Measurements from ENCODE around the gene EFCAB12.
A peak's percentile ranks its signal among the peaks of the same experiment; 100 is the strongest.
"Not testable (repeated sequence)": the region's sequence is repeated elsewhere in the genome, so short reads cannot be mapped to it uniquely, and the experiment has no call there.

EFCAB12 gene

GRCh38 chr3:129418041-129418973 lies 10.1 kb downstream of the EFCAB12 start:
- DNase-seq: no peak

DNA sequence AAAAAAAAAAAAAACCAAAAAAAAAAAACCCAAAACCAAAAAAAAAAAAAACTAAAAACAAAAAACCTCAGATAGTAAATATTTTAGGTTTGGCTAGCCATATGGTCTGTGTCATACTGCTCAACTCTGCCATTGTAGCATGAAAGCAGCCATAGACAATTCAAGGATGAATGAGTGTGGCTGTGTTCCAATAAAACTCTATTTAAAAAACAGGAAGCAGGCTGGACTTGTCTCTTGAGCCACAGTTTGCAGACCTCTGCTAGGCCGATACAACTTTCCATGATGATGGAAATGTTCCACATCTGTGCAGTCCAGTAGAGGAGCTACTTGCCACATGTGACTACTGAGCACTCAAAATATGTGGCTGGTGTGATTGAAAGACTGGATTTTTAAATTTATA lies 11.1 kb downstream of the EFCAB12 start:
- DNase-seq: no peak

- DNase-seq: no peak
These were observed 12.0 kb downstream of the EFCAB12 start for GRCh38 chr3:129416415-129416814.

- DNase-seq: no peak
These were observed 12.6 kb downstream of the EFCAB12 start for GRCh38 chr3:129415830-129416229.

- no peak for DNase-seq
These were observed 13.1 kb downstream of the EFCAB12 start for GRCh38 chr3:129415378-129415777.

DNA sequence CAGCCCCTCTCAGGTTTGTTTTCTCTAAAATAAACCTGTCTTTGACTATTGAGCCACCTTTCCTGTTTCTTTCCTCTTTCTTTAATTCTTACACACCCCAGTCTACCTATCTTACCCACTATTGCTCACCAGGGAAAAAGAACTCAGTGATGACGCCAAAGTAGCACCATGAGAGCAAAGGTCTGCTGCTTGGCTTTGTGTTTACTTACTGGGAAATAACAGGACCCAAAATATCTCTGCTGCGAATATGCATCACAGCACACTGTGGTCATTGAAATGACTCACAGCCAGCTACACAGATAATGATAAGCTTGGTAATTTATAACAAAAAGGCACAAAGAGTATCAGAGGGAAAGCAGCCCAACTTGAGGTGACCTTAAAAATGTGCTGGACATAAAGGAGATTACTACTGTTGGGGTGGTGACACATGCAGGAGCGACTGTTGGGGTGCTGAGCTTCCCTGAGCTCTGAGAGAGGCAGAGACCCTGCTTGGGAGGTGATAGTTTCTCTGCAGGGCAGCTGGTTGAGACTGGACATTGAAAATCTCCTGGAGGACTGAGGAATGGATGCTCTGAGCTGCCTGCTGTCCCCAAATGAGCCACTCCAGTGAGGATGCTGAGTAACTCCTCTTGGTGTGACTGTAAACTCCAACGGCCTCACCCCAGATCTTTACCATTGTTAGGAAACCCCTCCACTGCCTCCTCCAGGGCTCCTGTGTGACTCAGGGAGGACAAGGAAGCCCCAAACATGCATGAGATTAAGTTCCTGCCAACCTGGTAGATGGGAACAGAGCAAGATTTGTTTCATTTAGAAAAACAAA lies 14.5 kb downstream of the EFCAB12 start:
- no peak for DNase-seq

GRCh38 chr3:129413238-129413637 lies 15.2 kb downstream of the EFCAB12 start:
- not testable (repeated sequence) for DNase-seq

DNA sequence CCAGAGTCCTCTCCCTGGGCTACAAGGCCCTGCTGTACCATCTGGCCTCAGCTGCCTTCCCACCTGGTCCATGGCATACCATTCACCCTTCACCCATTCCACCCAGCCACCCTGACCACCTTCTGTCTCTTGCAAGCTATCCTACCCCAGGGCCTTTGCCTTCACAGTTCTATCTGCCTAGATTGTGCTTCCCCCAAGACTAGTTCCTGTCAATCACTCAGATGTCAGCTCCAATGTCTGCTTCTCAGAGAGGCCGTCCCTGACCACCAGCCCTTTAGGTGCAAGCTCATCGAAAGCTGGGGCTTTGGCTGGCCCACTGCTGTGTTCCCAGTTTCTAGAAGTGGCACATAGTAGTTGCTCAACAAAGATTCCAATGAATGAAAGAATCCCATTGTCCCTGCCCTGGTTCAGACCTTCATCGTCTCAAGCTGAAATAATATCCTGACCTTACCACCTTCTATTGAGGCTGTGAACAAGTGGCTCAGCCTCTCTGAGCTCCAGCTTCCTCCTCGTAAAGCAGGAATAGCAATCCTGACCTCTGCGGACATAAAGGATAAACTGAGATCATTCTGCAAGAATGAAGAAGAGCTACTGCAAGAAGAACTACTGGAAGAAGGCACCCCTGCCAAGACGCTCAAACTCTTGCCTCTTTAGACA lies 15.8 kb downstream of the EFCAB12 start:
- no peak for DNase-seq

DNA sequence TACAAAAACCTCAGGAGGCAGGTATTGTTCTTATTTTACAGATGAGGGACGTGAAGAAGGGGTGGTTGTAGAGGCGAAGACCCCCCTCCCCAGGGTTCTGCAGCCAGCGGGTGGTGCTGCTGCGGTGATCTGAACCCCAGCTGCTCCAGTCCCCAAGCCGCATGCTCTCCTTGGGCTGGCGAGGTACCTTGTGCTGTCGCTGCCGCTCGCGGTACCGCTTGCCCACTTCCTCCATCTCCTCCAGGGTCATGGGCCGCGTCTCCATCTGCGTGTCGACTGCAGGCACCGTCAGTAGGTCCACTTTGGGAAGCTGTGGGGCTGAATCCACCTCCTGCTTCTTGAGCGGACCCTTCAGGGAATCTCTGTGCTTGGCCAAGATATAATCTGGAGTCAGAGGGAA lies 17.5 kb downstream of the EFCAB12 start:
- DNase-seq: no peak

- DNase-seq: no peak
These were observed 18.9 kb downstream of the EFCAB12 start for GRCh38 chr3:129409541-129409940.

- DNase-seq: no peak
These were observed 23.8 kb downstream of the EFCAB12 start for GRCh38 chr3:129404610-129405009.

DNA sequence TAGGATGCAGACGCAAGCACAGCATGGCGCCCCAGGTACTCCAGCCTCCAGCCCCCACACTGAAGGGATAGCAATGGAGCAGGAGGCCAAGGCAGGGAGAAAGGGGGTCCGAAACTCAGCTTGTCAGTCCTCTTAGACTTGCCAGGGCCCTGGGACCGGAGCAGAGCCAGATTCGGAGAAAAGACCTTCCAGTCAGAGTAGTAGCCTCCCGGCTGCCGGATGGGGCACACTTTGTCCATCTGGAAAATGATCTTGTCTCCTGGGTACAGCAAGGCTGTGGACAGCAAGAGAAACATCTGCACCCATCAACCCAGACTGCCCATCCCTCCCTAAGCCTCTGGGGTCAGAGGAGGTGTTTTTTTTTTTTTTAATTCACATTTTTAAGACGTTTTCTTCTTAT lies 24.3 kb downstream of the EFCAB12 start:
- no peak for DNase-seq

- DNase-seq: no peak
These were observed 25.0 kb downstream of the EFCAB12 start for GRCh38 chr3:129403450-129403849.

DNA sequence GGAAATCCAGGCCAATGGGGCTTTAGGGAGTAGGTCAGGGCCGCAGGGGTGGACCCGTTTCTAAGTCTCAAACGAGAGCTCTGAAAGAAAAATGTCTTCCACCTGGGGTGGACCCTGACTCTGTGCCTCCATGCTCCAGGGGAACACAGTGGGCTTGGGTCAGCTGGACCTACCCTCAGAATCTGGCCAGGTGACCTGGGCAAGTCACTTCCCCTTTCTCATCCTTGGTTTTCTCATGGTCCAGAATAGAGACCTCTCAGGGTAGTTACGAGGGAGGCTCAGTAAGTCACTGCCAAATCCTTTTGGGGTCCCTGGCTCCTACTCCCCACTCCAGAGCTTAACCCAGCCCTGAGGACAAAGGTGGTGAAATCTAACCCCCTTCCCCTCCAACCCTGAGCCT lies 25.8 kb downstream of the EFCAB12 start:
- DNase-seq: no peak

GRCh38 chr3:129402210-129402609 lies 26.2 kb downstream of the EFCAB12 start:
- no peak for DNase-seq

- no peak for DNase-seq
These were observed 28.5 kb downstream of the EFCAB12 start for GRCh38 chr3:129399895-129400357.

- peak; percentile 94 for DNase-seq
These were observed 29.1 kb downstream of the EFCAB12 start for GRCh38 chr3:129399145-129399894.

DNA sequence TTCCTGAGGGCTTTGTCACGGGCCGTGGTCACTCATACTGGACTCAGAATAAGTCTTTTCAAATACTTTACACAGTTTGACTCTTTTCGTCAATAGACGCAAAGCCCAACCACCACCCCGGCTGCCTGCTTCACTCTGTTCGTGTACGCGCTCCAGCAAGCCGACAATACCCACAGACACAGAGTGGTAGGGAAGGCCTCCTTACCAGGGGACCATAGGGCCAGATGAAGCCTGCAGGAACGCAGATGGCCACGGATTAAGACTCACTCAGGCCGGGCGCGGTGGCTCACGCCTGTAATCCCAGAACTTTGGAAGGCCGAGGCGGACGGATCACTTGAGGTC lies 29.7 kb downstream of the EFCAB12 start:
- DNase-seq: no peak

- DNase-seq: not testable (repeated sequence)
These were observed 34.5 kb downstream of the EFCAB12 start for GRCh38 chr3:129393760-129394564.

DNA sequence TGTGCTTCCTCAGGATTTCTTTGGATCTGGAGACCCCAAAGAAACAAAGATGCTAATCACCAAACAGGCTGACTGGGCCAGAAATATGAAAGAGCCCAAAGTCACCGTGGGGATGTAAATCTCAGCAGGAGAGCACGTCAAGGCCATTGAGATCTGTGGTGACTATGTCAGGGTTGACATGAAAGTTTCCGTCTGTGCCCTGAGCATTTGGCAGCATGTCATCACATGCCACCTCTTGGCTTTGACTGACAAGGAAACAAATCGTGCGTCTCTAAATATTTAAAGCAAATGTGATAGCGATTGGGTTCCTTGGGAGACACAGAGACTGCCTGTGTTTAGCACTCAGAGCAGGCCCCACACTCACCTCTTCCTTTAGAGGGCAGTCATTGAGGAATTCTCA lies 35.2 kb downstream of the EFCAB12 start:
- no peak for DNase-seq

DNA sequence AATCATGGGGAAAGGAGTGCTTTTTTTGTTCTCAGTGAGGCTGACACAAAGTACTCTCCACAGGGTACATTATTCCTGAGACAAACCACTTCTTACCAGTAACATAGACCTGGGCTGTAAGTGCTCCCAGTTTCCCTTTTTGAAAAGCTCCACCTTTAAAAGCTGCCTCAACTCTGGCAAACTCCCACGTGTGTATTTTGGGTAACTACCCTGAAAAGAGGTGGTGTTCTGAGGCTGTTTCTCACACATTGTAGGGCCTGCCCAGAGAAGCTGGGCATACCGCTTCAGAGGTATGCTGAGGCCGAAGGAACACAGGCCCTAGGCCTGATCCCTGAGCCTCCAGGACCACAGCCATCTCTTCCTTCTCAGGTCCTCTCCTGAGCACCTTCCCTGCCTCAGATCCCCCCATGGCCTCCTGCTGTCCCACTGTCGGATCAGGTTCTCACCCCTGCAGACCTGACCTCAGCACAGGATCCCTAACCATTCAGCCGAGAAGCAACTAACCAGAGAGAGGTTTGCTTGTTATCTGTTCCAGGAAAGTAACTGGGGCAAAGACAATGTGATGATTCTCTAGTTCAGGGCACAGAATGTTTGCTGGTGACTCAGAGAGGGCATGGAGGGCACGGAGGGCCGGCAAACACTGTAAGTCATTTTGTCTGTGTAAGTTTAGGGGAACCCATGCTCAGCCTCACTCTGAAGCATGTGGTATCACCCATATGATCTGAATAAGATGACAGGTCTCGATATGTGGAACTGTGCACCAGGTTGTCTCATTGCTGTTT lies 36.1 kb downstream of the EFCAB12 start:
- not testable (repeated sequence) for DNase-seq

Measured in NCI-H1436 (cell line).